ENCODE results near the gene CASTOR1.

DNA sequence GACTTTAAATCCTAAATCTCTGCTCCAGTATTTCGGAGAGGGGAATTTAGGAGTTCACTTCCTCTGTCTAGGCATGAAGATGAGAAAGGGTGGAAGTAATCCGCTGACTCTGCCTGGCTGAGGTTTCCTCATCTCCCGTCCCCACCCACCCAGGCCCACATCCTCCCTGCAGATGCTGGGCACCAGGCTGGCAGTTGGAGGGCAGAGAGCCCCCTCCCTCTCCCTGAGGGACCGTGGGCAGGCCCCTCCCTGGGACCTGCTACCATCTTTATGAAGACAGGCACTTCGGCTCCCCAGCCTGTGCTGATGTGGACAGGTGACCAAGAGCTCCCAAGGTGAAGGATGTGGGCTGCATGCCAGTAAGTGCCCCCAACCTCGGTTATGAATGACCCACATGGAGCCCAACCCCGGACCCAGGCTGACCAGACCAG lies 6.7 kb downstream of the CASTOR1 start:
- TF ChIP-seq ZNF214 (tag by site-specific recombination; IDR thresholded peaks at IDR 0.05; ENCODE audit: borderline replicate concordance): no peak
- TF ChIP-seq, protein P1, sequence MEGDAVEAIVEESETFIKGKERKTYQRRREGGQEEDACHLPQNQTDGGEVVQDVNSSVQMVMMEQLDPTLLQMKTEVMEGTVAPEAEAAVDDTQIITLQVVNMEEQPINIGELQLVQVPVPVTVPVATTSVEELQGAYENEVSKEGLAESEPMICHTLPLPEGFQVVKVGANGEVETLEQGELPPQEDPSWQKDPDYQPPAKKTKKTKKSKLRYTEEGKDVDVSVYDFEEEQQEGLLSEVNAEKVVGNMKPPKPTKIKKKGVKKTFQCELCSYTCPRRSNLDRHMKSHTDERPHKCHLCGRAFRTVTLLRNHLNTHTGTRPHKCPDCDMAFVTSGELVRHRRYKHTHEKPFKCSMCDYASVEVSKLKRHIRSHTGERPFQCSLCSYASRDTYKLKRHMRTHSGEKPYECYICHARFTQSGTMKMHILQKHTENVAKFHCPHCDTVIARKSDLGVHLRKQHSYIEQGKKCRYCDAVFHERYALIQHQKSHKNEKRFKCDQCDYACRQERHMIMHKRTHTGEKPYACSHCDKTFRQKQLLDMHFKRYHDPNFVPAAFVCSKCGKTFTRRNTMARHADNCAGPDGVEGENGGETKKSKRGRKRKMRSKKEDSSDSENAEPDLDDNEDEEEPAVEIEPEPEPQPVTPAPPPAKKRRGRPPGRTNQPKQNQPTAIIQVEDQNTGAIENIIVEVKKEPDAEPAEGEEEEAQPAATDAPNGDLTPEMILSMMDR (tag by site-specific recombination; IDR thresholded peaks at IDR 0.05): no peak
